ENCODE data around the gene ZBTB22.
"Not testable (repeated sequence)": the region's sequence is repeated elsewhere in the genome, so short reads cannot be mapped to it uniquely, and the experiment has no call there.

The ZBTB22 gene, protein sequence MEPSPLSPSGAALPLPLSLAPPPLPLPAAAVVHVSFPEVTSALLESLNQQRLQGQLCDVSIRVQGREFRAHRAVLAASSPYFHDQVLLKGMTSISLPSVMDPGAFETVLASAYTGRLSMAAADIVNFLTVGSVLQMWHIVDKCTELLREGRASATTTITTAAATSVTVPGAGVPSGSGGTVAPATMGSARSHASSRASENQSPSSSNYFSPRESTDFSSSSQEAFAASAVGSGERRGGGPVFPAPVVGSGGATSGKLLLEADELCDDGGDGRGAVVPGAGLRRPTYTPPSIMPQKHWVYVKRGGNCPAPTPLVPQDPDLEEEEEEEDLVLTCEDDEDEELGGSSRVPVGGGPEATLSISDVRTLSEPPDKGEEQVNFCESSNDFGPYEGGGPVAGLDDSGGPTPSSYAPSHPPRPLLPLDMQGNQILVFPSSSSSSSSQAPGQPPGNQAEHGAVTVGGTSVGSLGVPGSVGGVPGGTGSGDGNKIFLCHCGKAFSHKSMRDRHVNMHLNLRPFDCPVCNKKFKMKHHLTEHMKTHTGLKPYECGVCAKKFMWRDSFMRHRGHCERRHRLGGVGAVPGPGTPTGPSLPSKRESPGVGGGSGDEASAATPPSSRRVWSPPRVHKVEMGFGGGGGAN

DNA sequence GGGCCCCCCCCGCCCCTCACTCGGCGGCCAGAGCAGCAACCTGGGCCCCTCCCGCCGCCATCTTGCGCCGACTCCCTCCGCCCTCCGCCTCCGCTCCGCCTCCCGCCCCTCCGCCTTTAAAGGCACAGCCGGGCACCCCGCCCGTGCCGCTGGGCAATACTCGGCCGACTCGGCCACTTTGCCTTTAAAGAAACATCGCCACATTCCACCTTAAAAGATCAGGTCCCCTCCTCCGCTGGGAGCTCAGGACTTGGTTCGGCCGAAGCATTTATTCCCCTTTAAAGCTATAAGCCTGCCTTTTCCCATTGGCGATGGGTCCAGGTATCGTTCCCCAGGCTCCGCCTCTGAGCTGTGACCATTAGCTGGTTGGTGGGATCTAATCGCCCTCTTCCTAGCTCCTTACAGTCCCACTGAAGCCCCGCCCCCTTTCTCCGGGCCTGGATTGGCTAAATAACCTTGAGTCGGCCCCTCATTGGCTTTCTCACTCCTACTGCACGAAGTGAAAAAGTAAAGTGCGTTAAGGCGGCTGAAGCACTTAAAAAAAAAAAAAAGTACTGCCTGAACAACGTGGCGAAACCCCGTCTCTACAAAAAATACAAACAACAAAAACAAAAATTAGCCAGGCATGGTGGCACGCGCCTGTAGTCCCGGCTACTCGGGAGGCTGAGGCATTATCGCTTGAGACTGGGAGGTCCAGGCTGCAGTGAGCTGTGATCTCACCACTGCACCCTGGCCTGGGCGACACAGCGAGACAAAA lies at the start of gene ZBTB22:
Gene ZBTB22 (minus strand): TSS at position 76 of the 757 bp plus-strand sequence. CDS start 828 bp downstream, outside the sequence.
- Histone ChIP-seq H4K20me1 (peaks cover 60% of the 10 kb centered on the region), H3K4me3 (peak within 1 kb of the TSS; percentile 73), H3K4me2 (peak within 1 kb of the TSS; percentile 76), H3K27ac (peak within 1 kb of the TSS; percentile 71; the same call in 1 of the 2 replicates), H3K4me1 (peaks cover 71% of the 10 kb centered on the region), H3K36me3 (peaks cover 36% of the 10 kb centered on the region), H3K9ac (peak within 1 kb of the TSS; percentile 92), H3K27me3 (no peaks in the 10 kb centered on the region), H3K9me3 (no peaks in the 10 kb centered on the region)
- no peak for TF ChIP-seq Cebpa-rat (IDR thresholded peaks at IDR 0.05)

DNA sequence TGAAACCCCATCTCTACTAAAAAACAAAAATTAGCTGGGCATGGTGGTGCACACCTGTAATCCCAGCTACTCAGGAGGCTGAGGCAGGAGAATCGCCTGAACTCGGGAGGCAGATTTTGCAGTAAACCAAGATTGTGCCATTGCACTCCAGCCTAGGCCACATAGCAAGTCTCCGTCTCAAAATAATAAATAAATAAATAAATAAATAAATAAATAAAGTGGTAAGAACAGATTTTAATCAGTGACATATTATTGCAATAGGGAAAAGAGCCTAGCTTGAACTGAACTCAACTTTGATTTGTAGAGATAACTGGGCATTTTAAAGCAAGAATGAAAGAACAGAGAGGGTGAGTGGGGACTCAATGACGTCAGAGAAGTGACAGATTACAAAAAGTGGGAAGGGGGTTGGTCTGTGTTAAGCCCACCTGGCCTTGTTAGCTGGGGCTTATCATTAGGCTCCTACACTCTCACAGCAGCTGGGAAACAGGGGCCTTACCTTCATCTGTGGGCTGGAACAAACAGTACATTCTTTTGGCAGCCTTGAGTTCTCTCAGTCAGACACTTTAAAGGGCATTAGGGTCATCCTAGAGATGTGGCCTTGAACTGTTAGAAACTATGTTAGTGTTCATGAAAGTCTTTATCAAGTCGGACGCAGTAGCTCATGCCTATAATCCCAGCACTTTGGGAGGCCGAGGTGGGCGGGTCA lies 49.6 kb upstream of the ZBTB22 start:
- no peaks in the 10 kb centered on the region for H4K20me1 ChIP-seq
- H3K9ac ChIP-seq = no peak overlapping the region
- no peaks in the 10 kb centered on the region for H3K9me3 ChIP-seq
- no peak overlapping the region for H3K4me3 ChIP-seq
- no peak overlapping the region for H3K4me2 ChIP-seq
- H3K27me3 ChIP-seq = no peaks in the 10 kb centered on the region
- TF ChIP-seq Cebpa-rat (IDR thresholded peaks at IDR 0.05) = no peak
- H3K4me1 ChIP-seq = peaks cover 9% of the 10 kb centered on the region; the same call in 1 of the 2 replicates
- H3K27ac ChIP-seq = no peak overlapping the region
- H3K36me3 ChIP-seq = no peaks in the 10 kb centered on the region

DNA sequence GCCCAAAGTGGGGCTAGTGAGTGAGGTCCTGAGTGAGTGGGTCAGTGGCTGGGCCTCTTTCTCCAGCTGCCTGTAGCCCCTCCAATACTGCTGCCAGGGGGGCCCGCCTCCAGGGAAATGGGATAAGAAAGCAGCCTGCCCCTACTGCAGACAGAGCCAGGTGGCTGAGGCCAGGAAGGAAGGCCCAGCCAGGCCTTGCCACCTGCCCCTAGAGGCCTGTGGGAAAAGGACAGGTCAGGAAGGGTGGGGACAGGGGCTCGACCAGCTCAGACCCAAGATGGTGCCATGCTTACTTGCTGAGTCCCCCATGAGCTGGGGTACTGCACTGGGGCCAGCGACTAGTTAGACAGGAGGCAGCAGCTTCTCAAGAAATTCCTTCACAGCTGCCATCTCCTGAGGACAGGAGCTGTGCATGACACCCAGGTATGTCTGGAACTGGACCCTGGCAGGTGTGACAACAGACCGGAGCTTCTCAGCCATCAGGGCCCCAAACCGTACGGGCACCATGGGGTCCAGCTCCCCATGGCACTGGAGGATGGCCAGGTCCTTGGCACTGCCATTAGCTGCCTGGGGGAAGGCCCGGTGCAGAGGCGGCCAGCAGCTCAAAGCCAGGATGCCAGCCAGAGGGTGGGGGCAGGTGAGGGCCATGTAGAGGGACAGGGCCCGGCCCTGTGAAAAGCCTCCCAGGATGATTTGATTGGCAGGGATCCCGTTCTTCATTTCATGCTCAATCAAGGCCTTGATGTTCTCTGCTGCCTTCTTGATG lies 47.8 kb upstream of the ZBTB22 start:
- H3K9ac ChIP-seq, H3K4me3 ChIP-seq, H3K4me2 ChIP-seq, H3K4me1 ChIP-seq, H4K20me1 ChIP-seq, H3K9me3 ChIP-seq, H3K27me3 ChIP-seq, H3K36me3 ChIP-seq: not testable (repeated sequence)
- peak overlapping the region; percentile 22; the same call in 1 of the 2 replicates for H3K27ac ChIP-seq

DNA sequence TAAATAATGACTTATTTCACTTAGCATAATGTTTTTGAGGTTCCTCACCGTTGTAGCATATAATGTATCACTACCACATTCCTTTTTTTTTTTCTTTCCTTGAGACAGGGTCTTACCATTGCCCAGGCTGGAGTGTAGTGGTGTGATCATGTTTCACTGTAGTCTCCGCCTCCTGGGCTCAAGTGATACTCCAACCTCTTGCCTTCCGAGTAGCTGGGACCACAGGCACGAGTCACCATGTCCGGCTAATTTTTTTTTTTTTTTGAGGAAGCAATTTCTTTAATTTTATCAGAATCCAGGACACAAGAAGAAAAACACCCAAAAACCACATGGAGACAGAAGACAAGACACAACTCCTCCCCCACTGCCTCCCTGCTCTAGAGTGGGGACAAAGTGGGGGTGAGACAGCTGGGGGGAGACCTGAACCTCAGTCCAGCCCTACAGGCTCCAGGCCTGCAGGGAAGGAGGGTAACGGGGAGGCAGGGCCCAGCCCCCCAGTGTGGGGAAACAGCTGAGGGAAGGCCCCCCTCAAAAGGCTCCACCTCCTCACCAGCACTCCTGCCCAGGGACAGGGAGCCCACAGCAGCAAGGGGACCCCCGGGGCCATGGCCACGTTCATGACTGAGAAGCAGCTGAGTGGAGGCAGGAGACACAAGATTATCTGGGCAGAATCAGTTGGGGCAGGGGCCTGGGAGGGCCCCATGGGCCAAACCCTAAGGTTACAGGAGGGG lies 47.1 kb upstream of the ZBTB22 start:
- not testable (repeated sequence) for H3K4me2 ChIP-seq, H3K9me3 ChIP-seq, H3K4me1 ChIP-seq, H3K9ac ChIP-seq, H3K4me3 ChIP-seq, H3K36me3 ChIP-seq, H3K27me3 ChIP-seq, H4K20me1 ChIP-seq
- H3K27ac ChIP-seq = peak overlapping the region; percentile 22; the same call in 1 of the 2 replicates

GRCh38 chr6:33363486-33363885 lies 45.9 kb upstream of the ZBTB22 start:
- not testable (repeated sequence) for H3K27ac ChIP-seq, H3K9ac ChIP-seq, H4K20me1 ChIP-seq, H3K4me2 ChIP-seq, H3K4me3 ChIP-seq, H3K27me3 ChIP-seq, H3K9me3 ChIP-seq, H3K36me3 ChIP-seq, H3K4me1 ChIP-seq

- no peaks in the 10 kb centered on the region for H3K27me3 ChIP-seq
- H3K4me3 ChIP-seq = no peak overlapping the region
- H4K20me1 ChIP-seq = no peaks in the 10 kb centered on the region
- TF ChIP-seq Cebpa-rat (IDR thresholded peaks at IDR 0.05) = no peak
- no peaks in the 10 kb centered on the region for H3K36me3 ChIP-seq
- H3K27ac ChIP-seq = no peak overlapping the region
- no peaks in the 10 kb centered on the region for H3K4me1 ChIP-seq
- no peak overlapping the region for H3K4me2 ChIP-seq
- H3K9ac ChIP-seq = no peak overlapping the region
- H3K9me3 ChIP-seq = no peaks in the 10 kb centered on the region
Measured at GRCh38 chr6:33359331-33359730, 41.8 kb upstream of the ZBTB22 start.

DNA sequence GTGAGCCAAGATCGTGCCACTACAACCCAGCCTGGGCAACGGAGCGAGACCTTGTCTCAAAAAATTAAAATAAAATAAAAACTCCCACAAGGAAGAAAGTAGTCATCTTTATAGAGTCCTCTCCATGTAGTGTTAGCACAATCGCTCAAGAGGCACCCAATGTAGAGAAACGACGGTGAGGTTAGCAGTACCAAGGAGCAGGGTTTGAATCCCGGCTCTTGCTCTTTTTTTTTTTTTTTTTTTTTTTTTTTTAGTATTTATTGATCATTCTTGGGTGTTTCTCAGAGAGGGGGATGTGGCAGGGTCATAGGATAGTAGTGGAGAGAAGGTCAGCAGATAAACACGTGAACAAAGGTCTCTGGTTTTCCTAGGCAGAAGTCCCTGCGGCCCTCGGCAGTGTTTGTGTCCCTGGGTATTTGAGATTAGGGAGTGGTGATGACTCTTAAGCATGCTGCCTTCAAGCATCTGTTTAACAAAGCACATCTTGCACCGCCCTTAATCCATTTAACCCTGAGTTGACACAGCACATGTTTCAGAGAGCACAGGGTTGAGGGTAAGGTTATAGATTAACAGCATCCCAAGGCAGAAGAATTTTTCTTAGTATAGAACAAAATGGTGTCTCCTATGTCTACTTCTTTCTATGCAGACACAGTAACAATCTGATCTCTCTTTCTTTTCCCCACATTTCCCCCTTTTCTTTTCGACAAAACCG lies 39.8 kb upstream of the ZBTB22 start:
- not testable (repeated sequence) for H3K4me1 ChIP-seq, H3K27me3 ChIP-seq, H3K9me3 ChIP-seq, H3K9ac ChIP-seq, H3K27ac ChIP-seq, H3K4me2 ChIP-seq, H3K36me3 ChIP-seq, H3K4me3 ChIP-seq, H4K20me1 ChIP-seq

- no peak overlapping the region for H3K27ac ChIP-seq
- no peaks in the 10 kb centered on the region for H3K36me3 ChIP-seq
- H3K4me3 ChIP-seq = no peak overlapping the region
- no peaks in the 10 kb centered on the region for H3K9me3 ChIP-seq
- H4K20me1 ChIP-seq = no peaks in the 10 kb centered on the region
- H3K4me1 ChIP-seq = peaks cover 7% of the 10 kb centered on the region; the same call in 1 of the 2 replicates
- H3K4me2 ChIP-seq = no peak overlapping the region
- H3K9ac ChIP-seq = no peak overlapping the region
- H3K27me3 ChIP-seq = no peaks in the 10 kb centered on the region
- TF ChIP-seq Cebpa-rat (IDR thresholded peaks at IDR 0.05) = no peak
Measured at GRCh38 chr6:33356295-33356694, 38.8 kb upstream of the ZBTB22 start.

DNA sequence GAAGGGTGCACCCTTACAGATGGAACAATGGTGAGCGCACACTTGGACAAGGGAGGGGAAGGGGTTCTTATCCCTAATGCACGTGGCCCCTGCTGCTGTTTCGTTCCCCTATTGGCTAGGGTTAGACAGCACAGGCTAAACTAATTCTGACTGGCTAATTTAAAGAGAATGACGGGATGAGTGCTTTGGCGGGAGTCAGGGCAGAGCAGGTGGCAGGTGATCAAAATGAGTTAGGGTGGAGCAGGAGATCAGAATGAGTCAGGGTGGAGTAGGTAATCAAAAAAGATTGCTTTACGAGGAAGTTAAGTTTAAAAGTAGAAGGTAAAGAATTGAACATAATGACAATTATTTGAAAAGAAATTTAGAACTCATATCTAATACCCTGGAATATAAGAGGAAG lies 38.3 kb upstream of the ZBTB22 start:
- not testable (repeated sequence) for H3K27ac ChIP-seq, H3K9me3 ChIP-seq, H3K4me3 ChIP-seq, H3K4me1 ChIP-seq, H3K36me3 ChIP-seq, H3K4me2 ChIP-seq, H3K9ac ChIP-seq, H4K20me1 ChIP-seq, H3K27me3 ChIP-seq
